Fibroblast of the aortic adventitia (primary cell): Measurements from ENCODE around the gene FGF11. TPM values are rescaled to one million over a fixed set of nuclear protein-coding genes. Genes with fewer than 3 reads are reported as not detected.
"Not testable (repeated sequence)": the region's sequence is repeated elsewhere in the genome, so short reads cannot be mapped to it uniquely, and the experiment has no call there.

Experiments used
- DNase-seq: peaks from one replicate; pipeline ENCODE4 v3.0.0-alpha.2; 2010; ENCODE audit warnings: low read depth
- H3K4me3 ChIP-seq: 2 replicates; pipeline ENCODE4 v1.5.1; 2011; ENCODE audit warnings: low read depth, mild to moderate bottlenecking, control low read depth, low read length, moderate library complexity
- CTCF ChIP-seq: IDR thresholded peaks from 2 replicates; pipeline ENCODE4 v1.5.1; 2011; ENCODE audit warnings: mild to moderate bottlenecking, low read length, control low read depth, inconsistent platforms; ENCODE audit not compliant: insufficient read depth
- total RNA-seq: library from RNA; depleted of rRNA; stranded (reverse); fragments of >200 nt; gene quantifications from 2 replicates; pipeline ENCODE4 v1.2.3, GENCODE V29; 2012; ENCODE audit warnings: low replicate concordance

The FGF11 gene
- total RNA-seq, 1 donor = 0.36 TPM

- peak; percentile 40 for DNase-seq
- no peak for TF ChIP-seq CTCF
Observed at GRCh38 chr17:7480089-7480384, 40.7 kb downstream of the FGF11 start.

GRCh38 chr17:7481275-7481674, 42.0 kb downstream of the FGF11 start, which contains the start of gene SLC35G6:
Gene SLC35G6, plus strand, starts transcription at chr17:7481446. Its CDS starts 71 bp downstream, at chr17:7481517.
- not testable (repeated sequence) for DNase-seq
- H3K4me3 ChIP-seq = peak within 1 kb of the TSS; percentile 73

More at GRCh38 chr17:7480089-7480384, 40.7 kb downstream of the FGF11 start:
- peak overlapping the region; percentile 73 for H3K4me3 ChIP-seq

- H3K4me3 ChIP-seq, DNase-seq: not testable (repeated sequence)
Observed at GRCh38 chr17:7481842-7482741, 42.8 kb downstream of the FGF11 start.

GRCh38 chr17:7482742-7483088, 43.4 kb downstream of the FGF11 start:
- peak overlapping the region; percentile 86 for H3K4me3 ChIP-seq
- not testable (repeated sequence) for DNase-seq

GRCh38 chr17:7483255-7484066, 44.1 kb downstream of the FGF11 start:
- peak overlapping the region; percentile 86 for H3K4me3 ChIP-seq
- DNase-seq = peak; percentile 95
- no peak for TF ChIP-seq CTCF

GRCh38 chr17:7484067-7484918, 45.0 kb downstream of the FGF11 start, which contains the start of gene POLR2A:
Gene POLR2A, plus strand, starts transcription at chr17:7484366.
- DNase-seq = peak; percentile 99
- H3K4me3 ChIP-seq = peak within 1 kb of the TSS; percentile 86
- no peak for TF ChIP-seq CTCF

GRCh38 chr17:7484919-7485377, 45.6 kb downstream of the FGF11 start:
- no peak for DNase-seq
- peak overlapping the region; percentile 67 for H3K4me3 ChIP-seq
- peak; percentile 23 for TF ChIP-seq CTCF
